Keratinocyte (primary cell): ENCODE measurements around the gene SGO2. TPM values are rescaled to one million over a fixed set of nuclear protein-coding genes. Genes with fewer than 3 reads are reported as not detected.

Experiments
- DNase-seq: peaks from one replicate; pipeline ENCODE4 v3.0.0-alpha.2; 2011; ENCODE audit warnings: low read depth, missing footprints, low spot score
- FAIRE-seq: peaks from 2 replicates; lab custom pipeline; 2011; peaks lifted over from hg19 to GRCh38; lab: Jason Lieb, UNC
- H2AFZ ChIP-seq: 2 replicates; pipeline ENCODE4 v1.6.0; 2012; ENCODE audit warnings: low read length, control low read depth, inconsistent platforms; ENCODE audit not compliant: control insufficient read depth
- H3K27ac ChIP-seq: 2 replicates; pipeline ENCODE4 v1.5.1; 2011; ENCODE audit warnings: low read length; ENCODE audit not compliant: control insufficient read depth, insufficient read depth
- H3K27me3 ChIP-seq: 3 replicates; pipeline ENCODE4 v1.6.0; 2011; ENCODE audit warnings: low read length; ENCODE audit not compliant: control insufficient read depth, insufficient read depth; ENCODE audit errors: extremely low read depth
- H3K36me3 ChIP-seq, 2 experiments: 2 replicates in 1 of 2; 3 replicates in 1 of 2; pipeline ENCODE4 v1.5.1; 2011; ENCODE audit warnings: low read length in 2 of 2, mild to moderate bottlenecking in 1 of 2; ENCODE audit not compliant: control insufficient read depth in 2 of 2, insufficient read depth in 2 of 2; ENCODE audit errors: extremely low read depth in 1 of 2
- H3K4me1 ChIP-seq: 3 replicates; pipeline ENCODE4 v1.5.1; 2011; ENCODE audit warnings: low read length; ENCODE audit not compliant: control insufficient read depth, insufficient read depth; ENCODE audit errors: extremely low read depth
- H3K4me2 ChIP-seq: 3 replicates; pipeline ENCODE4 v1.6.0; 2011; ENCODE audit warnings: low read depth, low read length; ENCODE audit not compliant: control insufficient read depth, insufficient read depth; ENCODE audit errors: extremely low read depth
- H3K4me3 ChIP-seq, 3 experiments: fragments of 200-600 bp in 1 of 3; sonication (generic) in 1 of 3; 2 replicates in 2 of 3; 3 replicates in 1 of 3; pipeline ENCODE4 v1.5.1; 2011 to 2016; ENCODE audit warnings: low read length in 3 of 3, mild to moderate bottlenecking in 3 of 3, control low read depth in 2 of 3, inconsistent platforms in 1 of 3, low read depth in 1 of 3, mixed read lengths in 1 of 3, mixed run types in 1 of 3, moderate library complexity in 1 of 3; ENCODE audit not compliant: control insufficient read depth in 2 of 3, insufficient read depth in 2 of 3; ENCODE audit errors: extremely low read depth in 1 of 3
- H3K79me2 ChIP-seq: 2 replicates; pipeline ENCODE4 v1.6.0; 2012; ENCODE audit warnings: low read length; ENCODE audit not compliant: control insufficient read depth, insufficient read depth
- H3K9ac ChIP-seq: 3 replicates; pipeline ENCODE4 v1.6.0; 2011; ENCODE audit warnings: low read length; ENCODE audit not compliant: control insufficient read depth, insufficient read depth; ENCODE audit errors: extremely low read depth
- H3K9me1 ChIP-seq: 3 replicates; pipeline ENCODE4 v1.6.0; 2011; ENCODE audit warnings: low read length; ENCODE audit not compliant: control insufficient read depth, insufficient read depth; ENCODE audit errors: extremely low read depth
- H3K9me3 ChIP-seq: 2 replicates; pipeline ENCODE4 v1.5.1; 2012; ENCODE audit warnings: low read depth, low read length; ENCODE audit not compliant: control insufficient read depth
- H4K20me1 ChIP-seq: 3 replicates; pipeline ENCODE4 v1.6.0; 2011; ENCODE audit warnings: low read length; ENCODE audit not compliant: control insufficient read depth, insufficient read depth; ENCODE audit errors: extremely low read depth
- EZH2 ChIP-seq: IDR thresholded peaks from one replicate; pipeline ENCODE4 v1.6.1; 2012; ENCODE audit warnings: inconsistent platforms, mild to moderate bottlenecking, low read length, moderate library complexity
- dilution Hi-C: fragments of 300-500 bp; cut with MboI; formaldehyde crosslinking; loops from one replicate; pipeline ENCODE4 v1.7.0; 2020; ENCODE audit warnings: low sequenced_read_pairs; ENCODE audit not compliant: extremely low pct_ligation_motif_present
- polyA plus RNA-seq, 5 experiments: library from polyadenylated mRNA; depleted of rRNA in 3 of 5; stranded (reverse) in 3 of 5; stranded (forward) in 1 of 5; unstranded in 1 of 5; fragments of >200 nt; gene quantifications; 1 replicate in 1 of 5; 2 replicates in 3 of 5; 3 replicates in 1 of 5; pipeline versions ENCODE4 v1.2.1 to v1.2.3, GENCODE V29; 2011 to 2012; ENCODE audit warnings: missing spikeins in 2 of 5, low read depth in 1 of 5, low replicate concordance in 1 of 5
- TF ChIP-seq, protein P1 (sequence below), 3 experiments: IDR thresholded peaks in 1 of 3; conservative IDR thresholded peaks in 1 of 3; optimal IDR thresholded peaks in 1 of 3; 2 replicates in 2 of 3; 3 replicates in 1 of 3; pipeline versions ENCODE3 to v1.5.1; 2011; ENCODE audit warnings: low read length in 3 of 3, mild to moderate bottlenecking in 3 of 3, moderate library complexity in 2 of 3, control low read depth in 1 of 3, inconsistent platforms in 1 of 3; ENCODE audit not compliant: insufficient read depth in 2 of 3; ENCODE audit errors: extremely low read depth in 1 of 3

SGO2 gene
- polyA plus RNA-seq, 1 donor (not counting 4 experiments of a cell fraction or from before 2014, with no cell fraction given) = 8.6 TPM

GRCh38 chr2:200492656-200493055 is 33.4 kb upstream of the SGO2 start:
- Histone ChIP-seq H4K20me1 (no peaks in the 10 kb centered on the region), H3K4me1 (no peaks in the 10 kb centered on the region), H3K9me3 (no peaks in the 10 kb centered on the region), H3K27ac (no peak overlapping the region), H3K36me3 (peaks cover 13% of the 10 kb centered on the region in 2 experiments), H3K79me2 (no peaks in the 10 kb centered on the region), H3K27me3 (no peaks in the 10 kb centered on the region), H2AFZ (no peak overlapping the region), H3K4me2 (no peak overlapping the region), H3K9me1 (no peaks in the 10 kb centered on the region), H3K9ac (no peak overlapping the region), H3K4me3 (no peak overlapping the region)
- dilution Hi-C loops = no loop called here
- no peak for TF ChIP-seq EZH2
- TF ChIP-seq, protein P1, sequence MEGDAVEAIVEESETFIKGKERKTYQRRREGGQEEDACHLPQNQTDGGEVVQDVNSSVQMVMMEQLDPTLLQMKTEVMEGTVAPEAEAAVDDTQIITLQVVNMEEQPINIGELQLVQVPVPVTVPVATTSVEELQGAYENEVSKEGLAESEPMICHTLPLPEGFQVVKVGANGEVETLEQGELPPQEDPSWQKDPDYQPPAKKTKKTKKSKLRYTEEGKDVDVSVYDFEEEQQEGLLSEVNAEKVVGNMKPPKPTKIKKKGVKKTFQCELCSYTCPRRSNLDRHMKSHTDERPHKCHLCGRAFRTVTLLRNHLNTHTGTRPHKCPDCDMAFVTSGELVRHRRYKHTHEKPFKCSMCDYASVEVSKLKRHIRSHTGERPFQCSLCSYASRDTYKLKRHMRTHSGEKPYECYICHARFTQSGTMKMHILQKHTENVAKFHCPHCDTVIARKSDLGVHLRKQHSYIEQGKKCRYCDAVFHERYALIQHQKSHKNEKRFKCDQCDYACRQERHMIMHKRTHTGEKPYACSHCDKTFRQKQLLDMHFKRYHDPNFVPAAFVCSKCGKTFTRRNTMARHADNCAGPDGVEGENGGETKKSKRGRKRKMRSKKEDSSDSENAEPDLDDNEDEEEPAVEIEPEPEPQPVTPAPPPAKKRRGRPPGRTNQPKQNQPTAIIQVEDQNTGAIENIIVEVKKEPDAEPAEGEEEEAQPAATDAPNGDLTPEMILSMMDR (optimal IDR thresholded peaks at IDR 0.05 in 1 of 3, IDR thresholded peaks at IDR 0.05 in 1 of 3, conservative IDR thresholded peaks at IDR 0.05 in 1 of 3; ENCODE audit: extremely low read depth in 1 of 3, insufficient read depth in 2 of 3, low read length in 3 of 3) = no peak
- DNase-seq (no peak), FAIRE-seq (no peak)

DNA sequence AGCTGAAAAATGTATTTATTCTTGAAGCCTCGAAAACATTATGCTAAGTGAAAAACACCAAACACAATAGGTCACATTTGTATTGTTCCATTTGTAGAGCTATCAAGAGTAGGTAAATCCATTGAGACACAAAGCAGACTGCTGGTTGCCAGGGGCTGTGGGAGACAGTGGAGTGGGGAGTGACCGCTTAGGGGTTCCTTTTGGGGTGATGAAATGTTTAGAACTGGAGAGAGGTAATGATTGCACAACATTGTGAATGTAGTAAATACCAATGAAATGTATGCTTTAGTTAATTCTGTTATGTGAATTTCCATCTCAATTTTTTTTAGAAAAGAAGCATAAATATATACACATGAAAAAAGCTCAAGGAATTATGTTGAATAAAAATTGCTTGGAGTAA is 32.0 kb upstream of the SGO2 start:
- no peak overlapping the region for H3K9ac ChIP-seq
- peaks cover 17% of the 10 kb centered on the region in 2 experiments for H3K36me3 ChIP-seq
- no peaks in the 10 kb centered on the region for H3K4me1 ChIP-seq
- H3K27ac ChIP-seq = no peak overlapping the region
- H3K9me3 ChIP-seq = no peaks in the 10 kb centered on the region
- H2AFZ ChIP-seq = no peak overlapping the region
- DNase-seq = no peak
- no peak overlapping the region for H3K4me3 ChIP-seq
- H4K20me1 ChIP-seq = no peaks in the 10 kb centered on the region
- dilution Hi-C loops = no loop called here
- H3K4me2 ChIP-seq = no peak overlapping the region
- no peaks in the 10 kb centered on the region for H3K27me3 ChIP-seq
- no peaks in the 10 kb centered on the region for H3K9me1 ChIP-seq
- H3K79me2 ChIP-seq = no peaks in the 10 kb centered on the region
- FAIRE-seq = no peak
- TF ChIP-seq, protein P1 (optimal IDR thresholded peaks at IDR 0.05 in 1 of 3, IDR thresholded peaks at IDR 0.05 in 1 of 3, conservative IDR thresholded peaks at IDR 0.05 in 1 of 3; ENCODE audit: extremely low read depth in 1 of 3, insufficient read depth in 2 of 3, low read length in 3 of 3) = no peak
- no peak for TF ChIP-seq EZH2
